Measurements from ENCODE around the gene SNX13.
A peak's percentile ranks its signal among the peaks of the same experiment; 100 is the strongest.

SNX13 gene, protein sequence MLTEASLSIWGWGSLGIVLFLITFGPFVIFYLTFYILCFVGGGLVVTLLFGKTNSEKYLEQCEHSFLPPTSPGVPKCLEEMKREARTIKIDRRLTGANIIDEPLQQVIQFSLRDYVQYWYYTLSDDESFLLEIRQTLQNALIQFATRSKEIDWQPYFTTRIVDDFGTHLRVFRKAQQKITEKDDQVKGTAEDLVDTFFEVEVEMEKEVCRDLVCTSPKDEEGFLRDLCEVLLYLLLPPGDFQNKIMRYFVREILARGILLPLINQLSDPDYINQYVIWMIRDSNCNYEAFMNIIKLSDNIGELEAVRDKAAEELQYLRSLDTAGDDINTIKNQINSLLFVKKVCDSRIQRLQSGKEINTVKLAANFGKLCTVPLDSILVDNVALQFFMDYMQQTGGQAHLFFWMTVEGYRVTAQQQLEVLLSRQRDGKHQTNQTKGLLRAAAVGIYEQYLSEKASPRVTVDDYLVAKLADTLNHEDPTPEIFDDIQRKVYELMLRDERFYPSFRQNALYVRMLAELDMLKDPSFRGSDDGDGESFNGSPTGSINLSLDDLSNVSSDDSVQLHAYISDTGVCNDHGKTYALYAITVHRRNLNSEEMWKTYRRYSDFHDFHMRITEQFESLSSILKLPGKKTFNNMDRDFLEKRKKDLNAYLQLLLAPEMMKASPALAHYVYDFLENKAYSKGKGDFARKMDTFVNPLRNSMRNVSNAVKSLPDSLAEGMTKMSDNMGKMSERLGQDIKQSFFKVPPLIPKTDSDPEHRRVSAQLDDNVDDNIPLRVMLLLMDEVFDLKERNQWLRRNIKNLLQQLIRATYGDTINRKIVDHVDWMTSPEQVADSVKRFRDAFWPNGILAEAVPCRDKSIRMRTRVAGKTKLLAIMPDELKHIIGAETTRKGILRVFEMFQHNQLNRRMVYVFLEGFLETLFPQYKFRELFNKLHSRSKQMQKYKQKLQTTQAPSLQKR

GRCh38 chr7:17940302-17940883 lies at the start of gene SNX13:
TSS of gene SNX13 (minus strand) at chr7:17940494. CDS start at chr7:17940295, 199 bp downstream.
- CTCF ChIA-PET = interaction anchor here (1.3 kb wide), 1 partner anchor 9 kb away, joined by 3 read pairs; no protein-coding TSS in a partner anchor
- peak; percentile 94 for DNase-seq (ENCODE audit: extremely low spot score)
- POLR2A ChIA-PET = no interaction called here
- TF ChIP-seq CTCF (IDR thresholded peaks at IDR 0.05; ENCODE audit: control extremely low read depth, extremely low read depth, low read depth, missing control alignments) = no peak

- POLR2A ChIA-PET = no interaction called here
- no peak for DNase-seq (ENCODE audit: extremely low spot score)
- CTCF ChIA-PET = interaction anchor here (6.2 kb wide), 1 partner anchor 217 kb away, joined by 76 read pairs; no protein-coding TSS in a partner anchor
- no peak for TF ChIP-seq CTCF (IDR thresholded peaks at IDR 0.05; ENCODE audit: control extremely low read depth, extremely low read depth, low read depth, missing control alignments)
Measured at GRCh38 chr7:17989546-17989945, 49.3 kb upstream of the SNX13 start.

DNA sequence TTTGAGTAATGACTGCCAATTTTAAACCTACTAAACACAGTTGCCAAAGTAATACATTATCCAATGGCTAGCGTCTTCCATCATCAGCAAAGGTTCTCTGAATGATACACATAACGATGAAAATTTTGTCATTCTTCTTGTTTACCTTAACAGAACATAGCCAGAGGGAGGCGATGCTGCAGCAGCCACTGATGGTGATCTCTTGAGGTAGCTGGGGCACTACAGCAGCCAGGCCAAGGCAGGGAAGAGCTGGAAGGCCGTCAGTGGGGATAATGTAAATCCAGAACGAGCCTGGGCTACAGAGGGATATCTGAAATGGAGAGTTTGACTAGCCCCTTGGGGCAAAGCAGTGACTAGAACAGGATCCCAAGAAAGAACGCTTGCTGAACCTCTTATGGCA lies 48.6 kb upstream of the SNX13 start:
- POLR2A ChIA-PET = no interaction called here
- no peak for DNase-seq (ENCODE audit: extremely low spot score)
- TF ChIP-seq CTCF (IDR thresholded peaks at IDR 0.05; ENCODE audit: control extremely low read depth, extremely low read depth, low read depth, missing control alignments) = no peak
- CTCF ChIA-PET = no interaction called here

- POLR2A ChIA-PET = no interaction called here
- TF ChIP-seq CTCF (IDR thresholded peaks at IDR 0.05; ENCODE audit: control extremely low read depth, extremely low read depth, low read depth, missing control alignments) = no peak
- CTCF ChIA-PET = interaction anchor here (1.5 kb wide), 1 partner anchor 9 kb away, joined by 3 read pairs; no protein-coding TSS in a partner anchor
- no peak for DNase-seq (ENCODE audit: extremely low spot score)
Measured at GRCh38 chr7:17988141-17988540, 47.8 kb upstream of the SNX13 start.

- no peak for DNase-seq (ENCODE audit: extremely low spot score)
- TF ChIP-seq CTCF (IDR thresholded peaks at IDR 0.05; ENCODE audit: control extremely low read depth, extremely low read depth, low read depth, missing control alignments) = no peak
- POLR2A ChIA-PET = no interaction called here
- CTCF ChIA-PET = interaction anchor here (1.5 kb wide), 1 partner anchor 10 kb away, joined by 3 read pairs; no protein-coding TSS in a partner anchor
Measured at GRCh38 chr7:17986851-17987250, 46.6 kb upstream of the SNX13 start.
